GM19239 (cell line): Measurements from ENCODE around the gene PDE1A.
A peak's percentile ranks its signal among the peaks of the same experiment; 100 is the strongest.

Experiments used
- DNase-seq: peaks from one replicate; pipeline ENCODE4 v3.0.0; 2011; ENCODE audit warnings: low spot score; ENCODE audit not compliant: insufficient read length
- FAIRE-seq: peaks from 2 replicates; lab custom pipeline; 2011; peaks lifted over from hg19 to GRCh38; lab: Jason Lieb, UNC

PDE1A gene

DNA sequence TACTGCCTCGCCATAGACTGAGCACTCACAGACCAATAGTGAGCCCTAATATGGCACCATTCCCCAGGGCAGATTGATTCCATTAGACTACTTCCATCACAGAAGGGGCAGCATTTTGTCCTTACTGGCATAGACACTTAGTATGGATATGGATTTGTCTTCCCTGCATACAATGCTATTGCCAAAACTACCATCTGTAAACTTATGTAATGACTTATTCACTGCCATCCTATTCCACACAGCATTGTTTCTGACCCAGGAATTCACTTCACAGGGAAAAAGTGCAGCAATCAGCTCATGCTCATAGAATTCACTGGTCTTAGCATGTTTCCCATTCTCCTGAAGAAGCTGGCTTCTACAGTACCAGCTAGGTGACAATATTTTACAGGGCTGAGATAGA, 262.1 kb downstream of the PDE1A start:
- FAIRE-seq (no peak), DNase-seq (no peak)

DNA sequence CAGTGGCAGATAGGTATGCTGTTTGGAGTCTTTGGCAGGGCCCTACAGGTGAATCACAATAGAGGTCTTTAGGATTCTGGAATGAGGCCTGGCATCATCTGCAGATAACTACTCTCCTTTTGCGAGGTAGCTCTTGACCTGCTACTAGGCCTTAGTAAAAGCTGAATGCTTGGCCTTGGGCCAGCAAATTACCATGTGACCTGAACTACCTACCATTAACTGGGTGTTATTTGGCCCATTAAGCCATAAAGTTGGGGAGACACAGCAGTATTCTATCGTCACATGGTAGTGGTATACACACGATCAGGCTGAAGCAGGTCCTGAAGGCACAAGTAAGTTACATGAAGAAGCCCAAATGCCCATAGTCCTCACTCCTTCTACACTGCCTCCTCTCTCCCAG, 263.0 kb downstream of the PDE1A start:
- FAIRE-seq (no peak), DNase-seq (no peak)

DNA sequence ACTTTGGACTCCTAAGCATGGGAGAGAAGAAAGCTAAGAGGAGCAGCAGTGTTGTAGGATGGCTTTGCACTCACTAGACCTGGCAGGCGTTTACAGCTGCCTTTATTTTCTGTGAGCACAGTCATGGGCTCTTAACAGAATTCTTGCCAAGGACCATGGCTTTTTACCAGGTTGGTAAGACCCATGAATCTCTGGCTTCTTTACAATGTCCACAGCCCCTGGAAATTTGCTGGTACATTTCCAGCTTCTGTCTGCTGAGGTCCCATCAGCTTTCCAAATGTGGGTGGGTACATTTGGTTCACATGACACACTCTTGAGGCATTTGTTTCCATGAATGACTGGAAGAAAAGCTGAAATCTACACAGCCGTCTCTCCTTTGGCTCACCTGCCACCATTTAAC, 278.5 kb downstream of the PDE1A start:
- DNase-seq (no peak), FAIRE-seq (no peak)

DNA sequence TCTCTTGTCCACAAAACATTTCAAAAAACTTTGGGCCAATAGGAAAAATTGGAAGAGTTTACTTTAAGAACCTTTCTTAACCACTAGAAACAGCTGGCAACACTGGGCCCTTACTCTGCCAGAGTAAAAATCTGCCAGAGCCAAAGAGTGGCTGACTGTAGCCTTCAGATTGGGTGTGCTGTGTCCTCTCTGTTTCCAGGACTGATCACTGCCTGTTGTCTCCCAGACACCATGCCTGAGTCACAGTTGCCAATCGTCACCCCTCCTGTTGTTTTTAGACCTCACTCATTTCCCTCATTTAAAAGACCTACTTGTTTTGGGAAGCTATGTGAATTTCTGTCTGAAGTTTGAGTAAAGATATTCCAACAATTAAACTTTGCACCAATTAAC, 282.1 kb downstream of the PDE1A start:
- DNase-seq, result no peak

DNA sequence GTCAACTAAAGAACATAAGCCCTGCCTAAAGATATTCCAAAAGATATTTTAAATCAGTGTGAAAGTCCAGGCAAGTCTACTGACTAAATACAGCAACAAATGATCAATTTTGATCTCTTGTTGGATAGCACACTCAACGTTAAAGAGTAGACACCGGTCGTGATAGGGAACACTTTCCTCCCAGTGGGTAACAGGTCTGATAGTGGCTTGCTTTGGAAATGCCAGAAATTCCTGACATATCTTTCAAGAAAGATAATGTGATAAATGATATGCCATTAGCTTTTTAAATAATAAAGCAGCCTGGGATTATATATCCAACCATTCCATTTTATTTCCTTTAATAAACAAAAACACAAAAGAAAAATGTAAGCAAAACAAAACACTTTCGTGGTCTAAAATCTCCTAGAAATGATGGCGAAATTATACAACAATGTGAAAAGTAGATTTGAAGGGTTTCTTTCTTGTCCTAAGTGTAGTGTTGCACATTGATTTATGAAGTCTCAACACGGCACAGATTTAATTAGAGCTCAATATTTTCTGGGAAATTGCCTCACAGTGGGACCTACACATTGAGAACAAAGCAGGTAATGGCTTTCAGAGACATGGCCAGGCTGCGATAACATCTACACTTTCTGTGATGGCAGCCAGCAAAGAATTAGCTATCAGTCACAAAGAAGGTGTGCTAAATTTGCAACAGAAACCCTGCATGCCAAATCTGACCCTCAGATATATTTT, 282.6 kb downstream of the PDE1A start:
- DNase-seq, result no peak
- FAIRE-seq, result peak; percentile 8

More for the DNA sequence above, 282.1 kb downstream of the PDE1A start:
- FAIRE-seq, result no peak

DNA sequence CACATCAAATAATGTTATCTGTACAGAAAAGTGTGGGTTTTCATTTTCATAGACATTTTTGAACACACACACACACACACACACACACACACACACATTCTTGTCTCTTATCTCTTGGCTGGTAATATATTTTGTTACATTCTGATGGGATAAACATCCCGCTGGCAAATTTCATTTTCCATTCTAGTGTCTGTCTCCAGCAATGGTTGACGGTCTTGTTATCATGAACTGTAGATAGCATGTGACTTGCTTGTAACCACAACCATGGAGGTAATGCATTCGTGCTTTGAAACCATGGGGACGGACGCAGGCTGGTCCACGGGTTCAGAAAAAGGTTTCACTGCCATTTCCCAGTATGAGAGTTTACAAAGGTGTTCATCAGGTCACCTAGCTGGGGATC, 284.8 kb downstream of the PDE1A start:
- no peak for DNase-seq
- FAIRE-seq, result no peak

DNA sequence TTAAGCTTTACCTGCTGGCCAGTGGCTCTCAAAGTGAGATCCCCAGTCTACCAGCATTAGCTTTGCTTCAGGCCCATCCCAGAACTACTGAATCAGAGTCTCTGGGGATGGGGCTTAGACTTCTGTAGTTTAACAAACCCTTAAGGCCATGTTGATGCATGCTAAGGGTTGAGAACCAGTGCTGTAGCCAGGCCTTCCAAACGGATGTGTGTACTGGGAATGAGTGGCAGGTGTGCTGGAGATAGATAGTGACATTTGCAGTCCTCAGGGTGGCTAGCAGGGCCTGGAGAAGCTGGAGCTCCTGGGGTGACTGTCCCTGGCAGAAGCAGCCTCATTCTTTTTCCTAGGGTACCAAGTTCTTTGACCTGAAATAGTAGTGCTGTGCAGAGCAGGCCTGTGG, 292.6 kb downstream of the PDE1A start:
- no peak for DNase-seq
- FAIRE-seq, result no peak

DNA sequence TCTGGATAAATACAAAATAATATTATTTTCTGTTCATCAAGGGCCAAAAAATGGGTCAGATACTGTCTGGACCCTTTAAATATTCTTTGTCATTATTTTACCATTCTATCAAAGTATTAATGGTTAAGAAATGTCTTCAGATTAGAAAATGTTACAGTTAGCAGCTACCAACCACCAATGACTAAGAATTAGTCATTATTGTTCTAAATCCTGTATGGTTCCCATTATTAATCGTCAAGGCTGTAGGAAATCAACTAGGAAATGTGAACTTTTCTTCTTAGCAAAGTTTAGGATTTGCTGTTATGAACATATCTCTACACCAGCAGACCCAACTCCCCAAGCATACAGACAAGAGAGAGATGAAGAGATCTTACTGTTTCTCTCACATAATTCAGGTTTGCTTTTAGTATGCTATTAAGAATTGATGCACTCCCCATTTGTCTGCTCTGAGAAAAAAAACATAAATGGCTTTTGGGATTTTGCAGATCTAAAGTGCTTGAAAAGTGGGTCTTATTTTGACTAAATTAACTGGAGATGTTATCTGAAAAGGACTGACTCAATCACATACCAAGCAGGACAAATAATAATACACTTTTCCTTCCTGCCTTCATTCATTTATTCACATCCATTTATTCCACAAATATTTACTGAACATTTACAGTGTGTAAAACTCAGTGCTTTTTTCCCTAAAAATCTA, 293.5 kb downstream of the PDE1A start:
- DNase-seq (no peak), FAIRE-seq (no peak)

DNA sequence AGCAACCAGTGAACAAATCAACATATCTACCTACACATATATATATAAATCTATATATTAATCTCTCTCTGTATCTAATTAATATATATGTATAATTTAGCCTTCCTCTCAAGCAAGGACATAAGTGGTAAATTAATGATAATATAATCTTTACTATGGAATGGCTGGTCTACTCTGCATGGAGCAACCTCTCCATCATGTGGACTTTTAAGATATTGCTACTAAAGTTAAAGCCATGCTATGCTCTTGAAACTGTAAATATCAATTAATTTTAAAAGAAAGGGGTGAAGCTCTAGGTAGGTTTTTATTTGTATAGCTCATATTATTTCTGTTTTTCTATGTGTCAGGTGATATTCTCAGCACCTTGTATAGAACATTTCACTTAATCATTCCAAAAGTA, 294.2 kb downstream of the PDE1A start:
- FAIRE-seq, result no peak
- DNase-seq, result no peak

DNA sequence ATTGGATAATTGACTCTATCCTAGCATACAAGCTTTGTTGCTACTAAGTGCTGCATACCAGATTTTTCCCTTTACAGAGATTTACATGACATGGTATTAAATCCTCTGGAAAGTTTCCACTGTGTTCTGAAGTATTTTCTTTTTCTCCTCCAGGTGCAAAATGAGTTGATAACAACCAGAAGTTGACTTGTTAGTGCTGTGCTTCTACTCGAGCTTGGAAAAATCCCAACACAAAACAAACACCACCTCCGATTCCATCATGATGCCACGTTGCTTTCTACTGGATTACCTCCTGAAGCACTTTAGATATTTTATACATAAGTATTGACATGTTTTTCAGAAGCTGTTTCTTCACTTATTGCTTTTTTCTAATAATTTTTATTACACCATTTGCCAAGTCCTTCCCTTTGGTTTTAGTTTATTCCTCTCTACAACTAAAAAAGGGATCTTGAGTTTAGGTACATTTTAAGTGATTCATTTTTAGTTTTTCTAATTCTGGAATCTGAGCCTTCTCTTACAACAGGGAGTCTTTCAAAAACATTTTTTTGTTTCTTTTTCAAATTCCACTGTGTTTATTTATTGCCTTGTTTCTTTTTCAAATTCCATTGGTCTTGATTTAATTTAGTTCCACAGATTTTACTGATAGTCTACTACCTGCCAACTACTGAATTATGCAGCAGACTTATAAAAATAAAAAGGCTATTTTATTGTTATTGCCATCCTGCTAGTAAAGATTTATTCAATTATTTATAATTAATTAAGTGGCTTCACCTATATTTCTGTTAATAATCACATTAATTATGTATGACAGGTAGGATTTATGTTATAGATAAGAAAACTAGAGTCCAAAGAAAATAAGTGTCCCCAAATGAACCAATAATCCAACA, 297.8 kb downstream of the PDE1A start:
- no peak for FAIRE-seq

DNA sequence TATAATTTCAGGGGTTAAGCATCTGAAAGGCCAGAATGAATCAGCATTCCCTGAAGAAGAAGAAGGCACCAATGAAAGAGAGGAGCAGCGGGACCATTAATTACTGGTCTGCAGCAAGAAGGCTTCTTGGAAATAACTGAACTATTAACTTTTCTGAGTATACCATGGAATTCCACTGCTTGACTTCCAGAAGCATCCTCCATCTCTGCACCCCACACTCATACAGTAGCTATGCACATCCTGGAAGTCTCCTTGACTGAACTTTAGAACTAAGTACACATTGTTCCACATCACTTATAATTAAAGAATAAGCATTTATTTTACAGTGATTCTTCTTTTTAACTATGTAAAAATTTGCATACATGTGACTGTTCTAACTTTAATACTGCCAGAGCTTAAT, 309.6 kb downstream of the PDE1A start:
- FAIRE-seq (no peak), DNase-seq (no peak)

More for the DNA sequence above, 297.8 kb downstream of the PDE1A start:
- DNase-seq, result no peak

DNA sequence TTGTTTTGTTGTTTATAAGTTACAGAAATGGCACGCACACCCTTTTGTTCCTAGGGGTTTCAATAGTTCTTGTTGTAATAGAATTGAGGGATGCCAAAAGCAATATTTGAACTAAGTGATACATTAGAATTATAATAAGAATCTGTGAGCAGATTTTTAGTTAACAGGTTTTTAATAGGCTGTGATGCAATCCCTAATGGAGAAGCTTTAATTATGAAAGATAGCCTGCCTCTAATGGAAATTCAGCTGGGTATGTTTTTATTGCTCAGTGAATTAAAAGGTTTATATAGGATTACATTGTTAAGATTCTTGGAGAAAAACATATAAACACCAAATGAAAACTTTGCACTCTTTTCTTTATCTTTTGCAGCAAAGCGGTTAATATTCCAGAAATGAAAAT, 310.1 kb downstream of the PDE1A start:
- no peak for FAIRE-seq

DNA sequence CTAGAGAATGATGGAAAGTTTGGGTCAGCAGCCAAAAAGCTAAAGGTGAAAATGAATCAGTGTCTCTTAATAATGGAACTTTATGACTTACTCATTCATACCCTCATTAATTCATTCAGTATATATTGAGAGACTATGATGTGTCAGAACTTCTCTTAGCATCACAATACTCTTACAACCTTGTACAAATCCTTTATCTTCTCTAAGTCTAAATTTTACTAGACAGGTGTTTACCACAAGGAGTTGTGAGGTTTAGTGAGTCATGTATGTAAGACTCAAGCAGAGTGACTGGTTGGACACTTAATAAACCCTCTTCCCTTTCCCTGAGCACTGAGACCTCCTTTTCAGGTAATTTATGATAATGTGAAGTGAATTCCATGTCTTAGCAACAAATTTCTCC, 311.6 kb downstream of the PDE1A start:
- FAIRE-seq, result no peak

More for the DNA sequence above, 310.1 kb downstream of the PDE1A start:
- no peak for DNase-seq

DNA sequence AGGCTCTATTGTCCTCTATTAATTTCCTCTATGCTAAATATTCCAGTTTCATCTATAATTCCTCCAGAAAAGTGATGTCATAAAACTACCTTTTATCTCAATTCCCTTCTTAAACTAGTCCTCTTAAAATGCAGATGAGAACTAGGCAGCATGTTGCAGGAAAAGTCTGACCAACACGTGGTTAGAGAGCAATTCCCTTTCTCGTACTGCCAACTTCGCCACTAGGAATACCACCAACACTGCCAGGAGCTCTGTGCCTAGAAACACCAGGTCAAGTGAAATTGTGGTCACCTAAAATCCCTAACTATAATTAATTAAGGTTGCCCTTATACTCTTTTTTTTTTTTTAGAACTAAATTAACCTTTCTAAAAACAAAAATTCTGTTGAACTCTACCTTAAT, 313.5 kb downstream of the PDE1A start:
- no peak for FAIRE-seq
- no peak for DNase-seq

More for the DNA sequence above, 311.6 kb downstream of the PDE1A start:
- no peak for DNase-seq

DNA sequence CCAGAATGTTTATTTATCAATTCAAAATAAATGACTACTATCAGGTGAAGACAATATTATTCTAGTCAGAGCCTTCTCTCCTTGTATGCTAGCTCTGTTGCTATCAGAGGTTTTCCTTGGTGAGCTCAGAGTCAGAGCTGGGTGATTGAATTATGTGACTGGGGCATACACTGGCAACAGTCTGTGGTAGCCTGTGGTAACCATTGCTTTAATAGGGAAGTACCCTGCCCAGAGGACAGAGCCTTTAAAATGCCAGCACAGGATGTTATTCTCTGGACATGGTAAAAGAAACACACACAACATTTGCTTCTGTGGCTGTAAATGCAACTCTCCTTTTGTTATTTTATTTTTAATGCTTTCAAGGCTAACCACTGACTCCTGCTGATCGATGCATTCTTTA, 316.5 kb downstream of the PDE1A start:
- DNase-seq (no peak), FAIRE-seq (no peak)

DNA sequence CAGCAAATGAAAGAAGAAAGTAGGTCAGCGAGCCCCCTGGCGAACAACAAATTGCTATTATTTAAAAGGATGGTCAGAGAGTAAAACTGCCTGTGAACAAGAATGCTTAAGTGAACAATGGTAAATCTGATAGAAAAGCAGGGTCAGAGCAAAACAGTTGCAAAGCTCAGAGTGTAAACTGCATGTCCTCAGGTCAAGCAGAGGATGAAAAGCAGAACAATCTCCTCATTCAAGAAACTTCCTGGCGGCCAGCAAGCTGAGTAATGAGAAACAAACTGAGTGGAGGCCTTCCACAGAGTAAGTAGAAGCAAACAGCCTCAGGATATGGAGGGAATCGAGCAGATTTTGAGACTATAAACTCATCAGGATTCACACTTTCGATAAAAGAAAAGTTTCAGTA, 323.3 kb downstream of the PDE1A start:
- DNase-seq (no peak), FAIRE-seq (no peak)

DNA sequence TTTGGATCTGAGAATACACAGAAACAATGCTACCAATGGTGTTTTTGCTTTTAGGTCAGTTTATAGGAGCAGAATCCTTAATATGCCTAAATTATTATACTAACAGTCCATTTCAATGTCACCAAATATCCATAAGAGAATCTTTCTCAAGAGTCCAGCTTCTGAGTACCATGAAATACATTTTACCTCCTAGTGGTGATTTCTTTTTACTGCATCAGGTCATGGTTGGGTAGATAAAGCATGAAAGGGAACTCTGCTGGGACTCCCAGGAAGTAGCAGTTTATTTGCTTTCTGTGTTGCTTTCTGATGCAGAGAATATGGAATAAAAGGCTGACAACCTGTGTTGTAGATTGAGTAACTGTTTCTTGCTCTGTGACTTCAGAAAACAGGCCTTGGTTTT, 325.6 kb downstream of the PDE1A start:
- FAIRE-seq, result no peak

DNA sequence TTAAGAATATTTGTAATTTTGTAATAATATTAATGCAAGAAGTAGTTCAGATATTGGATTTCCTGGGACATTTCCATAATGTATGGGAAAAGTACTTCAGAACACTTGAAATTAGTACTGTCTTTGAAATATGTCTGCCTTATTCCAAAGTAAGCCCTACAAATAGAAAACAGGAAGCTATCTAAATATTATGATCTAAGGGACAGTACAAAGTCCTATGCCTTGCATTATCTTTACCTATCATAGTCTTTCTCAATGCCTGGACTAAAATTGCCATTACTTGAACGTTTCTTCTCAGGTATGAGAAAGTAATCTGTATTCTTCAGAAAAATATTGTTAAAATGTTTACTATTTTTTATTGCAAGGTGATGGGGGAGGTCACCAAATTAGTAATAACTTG, 328.2 kb downstream of the PDE1A start:
- no peak for DNase-seq
- FAIRE-seq, result no peak

More for the DNA sequence above, 325.6 kb downstream of the PDE1A start:
- no peak for DNase-seq

DNA sequence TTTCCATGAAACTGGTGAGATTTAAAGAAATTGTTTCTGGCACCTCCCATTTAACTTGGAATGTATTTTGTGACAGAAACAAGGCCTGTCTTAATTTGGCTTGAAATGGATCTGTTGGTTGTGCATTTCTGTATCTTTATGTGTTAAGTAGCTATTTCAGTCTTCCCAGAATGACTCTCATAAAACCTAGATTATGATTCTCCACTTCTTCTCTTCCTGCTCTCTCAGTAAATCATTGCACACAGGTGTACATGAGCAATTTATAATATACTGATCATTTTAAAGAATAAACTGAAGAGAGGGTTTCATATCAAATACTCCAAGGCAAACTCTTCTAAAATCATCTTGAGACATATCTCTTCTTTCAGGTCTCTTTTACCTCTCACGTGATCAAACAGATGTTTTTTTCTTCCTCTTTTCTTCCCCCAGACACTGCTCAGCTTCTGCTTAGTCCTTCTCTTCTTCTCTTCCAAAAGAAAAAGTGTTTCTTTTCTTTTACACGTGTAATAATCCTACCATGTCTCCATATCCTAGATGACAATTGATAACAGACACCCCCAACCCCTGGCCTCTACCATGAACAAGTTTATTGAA, 329.2 kb downstream of the PDE1A start:
- FAIRE-seq (no peak), DNase-seq (no peak)

DNA sequence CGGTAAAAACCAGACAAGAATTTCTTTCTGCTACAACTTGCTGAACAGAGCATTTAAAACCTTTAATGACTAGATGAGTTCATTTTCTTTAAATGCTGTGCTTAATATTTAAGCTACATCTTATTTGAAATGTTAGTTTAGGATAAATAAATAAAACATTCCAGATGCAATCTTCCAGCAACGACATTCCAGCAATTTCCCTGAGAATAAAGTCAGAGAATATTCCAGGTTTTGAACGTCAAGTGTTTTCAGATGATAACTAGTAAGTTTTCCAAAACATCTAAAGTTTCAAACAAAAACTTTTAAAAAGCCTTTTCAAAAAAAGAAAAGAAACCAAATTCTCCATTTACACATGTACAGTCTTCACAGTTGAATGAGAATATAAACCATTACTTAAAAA, 336.4 kb downstream of the PDE1A start:
- FAIRE-seq (no peak), DNase-seq (no peak)
